HG03108 (cell line): ENCODE data around the gene ANGPTL2.

Experiments
- ATAC-seq: cut with Tn5 transposase; IDR thresholded peaks from one replicate; pipeline ENCODE4 v1.9.1; 2021; ENCODE audit warnings: moderate library complexity; ENCODE audit not compliant: unreplicated experiment

Gene ANGPTL2

DNA sequence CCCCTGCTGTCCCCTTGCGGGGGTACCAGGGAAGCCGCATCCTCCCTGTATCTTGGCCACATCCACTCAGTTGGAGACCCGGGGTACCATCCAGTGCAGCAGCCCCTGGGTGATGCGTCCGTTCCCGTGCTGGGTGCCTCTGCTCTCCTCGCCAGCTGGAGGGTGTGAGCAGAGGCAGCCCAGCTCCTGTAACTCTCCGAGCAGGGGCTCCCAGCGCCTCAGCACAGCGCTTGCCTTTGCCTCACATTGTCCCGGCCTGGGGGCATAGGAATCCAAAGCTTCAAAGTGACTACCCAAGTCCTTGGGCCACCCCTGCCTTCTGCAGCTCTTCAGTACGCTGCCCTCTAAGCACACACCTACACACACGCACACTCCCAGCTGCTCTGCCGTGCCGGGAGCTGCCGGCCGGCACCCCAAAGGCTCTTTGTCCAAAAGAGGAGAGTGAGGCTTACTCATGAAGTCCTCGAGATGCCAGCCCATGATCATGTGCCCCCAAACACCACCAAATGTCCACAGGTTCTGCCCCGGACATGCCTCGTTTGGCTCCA lies 733 bp downstream of the ANGPTL2 start:
- no peak for ATAC-seq

DNA sequence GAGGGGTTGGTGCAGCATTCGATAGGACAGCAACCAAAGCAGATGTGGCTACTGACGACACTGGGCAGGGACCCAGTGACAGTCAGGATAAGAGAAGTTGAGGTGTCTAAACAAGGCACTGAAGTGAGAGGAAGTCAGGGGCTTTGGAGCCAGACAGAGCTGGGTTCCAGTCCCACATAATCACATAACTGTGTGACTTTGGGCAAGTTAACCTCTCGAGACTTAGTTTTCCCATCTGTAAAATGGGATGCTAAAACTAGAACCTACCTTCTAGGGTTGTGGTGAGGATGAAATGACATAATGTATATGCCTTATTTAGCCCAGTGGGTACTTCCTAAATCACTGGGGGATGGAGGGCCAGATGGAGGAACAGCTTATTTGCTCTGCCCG lies 3.1 kb downstream of the ANGPTL2 start:
- ATAC-seq, result no peak

DNA sequence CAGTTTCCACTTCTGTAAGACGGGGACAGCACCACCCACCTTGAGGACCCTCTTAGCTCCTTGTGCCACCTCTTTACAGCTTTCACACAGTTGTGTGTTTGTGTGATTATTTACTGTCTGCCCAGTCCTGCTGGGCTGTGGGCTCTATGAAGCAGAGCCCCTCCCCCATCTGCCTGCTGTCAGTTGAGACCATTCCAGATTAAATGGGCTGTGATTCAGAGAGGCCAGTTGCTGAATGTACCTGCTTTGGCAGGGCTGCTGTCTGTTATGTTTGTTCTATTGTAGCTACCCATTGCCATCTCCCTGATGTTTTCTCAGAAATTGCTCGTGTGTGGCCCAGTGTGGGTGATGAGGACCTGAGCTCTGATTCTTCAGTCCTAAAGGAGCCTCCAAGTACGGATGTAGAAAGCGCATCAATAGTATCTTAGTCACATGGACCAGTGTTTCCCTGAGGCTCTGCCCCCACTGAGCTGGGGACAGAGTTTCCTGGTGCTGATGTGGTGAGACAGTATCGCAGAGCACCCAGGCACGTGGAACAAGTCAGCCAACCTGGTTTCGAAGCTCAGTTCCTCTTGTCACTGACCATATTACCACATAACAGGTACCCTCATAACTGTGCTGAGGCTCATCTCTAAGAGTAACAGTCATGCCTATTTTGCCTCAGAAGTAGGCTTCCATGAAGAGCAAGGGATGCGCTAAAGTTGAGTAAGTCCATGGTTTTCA lies 3.7 kb downstream of the ANGPTL2 start:
- no peak for ATAC-seq

DNA sequence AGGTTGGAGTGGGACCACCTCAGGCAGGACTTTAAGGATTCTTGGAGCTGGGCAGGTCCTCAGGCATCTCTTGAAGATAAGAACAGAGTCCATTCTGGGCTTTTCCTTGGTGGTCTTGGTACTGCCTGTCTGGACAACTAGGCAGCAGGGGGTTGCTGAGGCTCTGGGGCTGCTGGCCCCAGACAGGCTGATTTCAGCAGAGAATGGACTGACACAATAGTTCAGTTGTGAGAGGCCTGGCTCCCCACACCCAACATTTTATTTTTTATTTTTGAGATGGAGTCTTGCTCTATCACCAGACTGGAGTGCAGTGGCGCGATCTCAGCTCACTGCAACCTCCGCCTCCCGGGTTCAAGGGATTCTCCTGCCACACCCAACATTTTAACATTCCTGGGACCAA lies 4.6 kb downstream of the ANGPTL2 start:
- no peak for ATAC-seq

DNA sequence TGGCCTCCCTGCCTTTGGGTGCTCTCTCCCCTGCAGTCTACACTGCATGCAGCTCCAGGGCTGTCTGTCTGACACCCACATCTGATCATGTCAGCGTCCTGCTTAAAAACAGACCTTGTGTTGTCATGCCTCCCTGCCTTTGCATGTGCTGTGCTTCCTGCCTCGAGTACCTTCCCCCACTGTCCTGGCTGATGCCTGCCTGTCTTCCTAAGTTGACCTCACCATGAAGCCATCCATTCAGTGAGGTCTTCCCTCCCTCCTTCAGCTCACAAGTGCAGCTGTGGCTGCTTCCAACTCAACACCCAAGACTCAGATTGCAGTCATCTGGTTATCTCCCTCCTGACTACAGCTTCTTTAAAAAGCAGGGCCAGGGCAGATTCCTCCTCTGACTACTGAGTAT lies 5.5 kb downstream of the ANGPTL2 start:
- ATAC-seq, result no peak

DNA sequence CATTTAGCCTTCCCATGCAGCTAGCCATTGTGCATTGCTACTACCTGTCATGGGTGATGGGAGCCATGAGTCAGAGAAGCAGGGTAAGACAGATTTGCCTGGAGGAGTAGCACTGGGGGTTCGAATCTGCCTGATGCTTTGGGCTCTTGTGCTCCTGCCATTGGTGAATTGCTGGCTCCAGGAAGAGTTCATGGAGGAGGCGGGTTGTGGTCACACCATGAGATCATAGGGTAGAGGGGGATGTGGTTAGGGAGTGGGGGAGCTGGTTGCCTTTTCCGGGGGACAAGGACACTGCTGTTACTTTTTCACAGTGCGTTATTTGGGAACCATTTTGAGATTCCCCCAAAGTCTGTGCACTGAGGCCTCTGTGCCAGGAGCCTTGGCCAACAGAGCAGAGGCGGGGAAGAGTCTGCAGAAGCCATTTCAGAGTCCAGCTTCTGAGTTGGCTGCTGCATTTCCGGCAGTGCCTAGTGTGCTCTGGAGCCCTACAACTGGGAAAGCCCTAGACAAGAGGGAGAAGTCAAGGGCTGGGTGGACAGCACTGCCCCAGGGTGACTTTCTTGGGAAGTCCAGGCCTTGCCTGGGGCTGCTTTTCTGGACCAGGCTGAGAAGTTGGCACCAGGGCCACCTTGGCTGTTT lies 6.2 kb downstream of the ANGPTL2 start:
- ATAC-seq, result no peak

DNA sequence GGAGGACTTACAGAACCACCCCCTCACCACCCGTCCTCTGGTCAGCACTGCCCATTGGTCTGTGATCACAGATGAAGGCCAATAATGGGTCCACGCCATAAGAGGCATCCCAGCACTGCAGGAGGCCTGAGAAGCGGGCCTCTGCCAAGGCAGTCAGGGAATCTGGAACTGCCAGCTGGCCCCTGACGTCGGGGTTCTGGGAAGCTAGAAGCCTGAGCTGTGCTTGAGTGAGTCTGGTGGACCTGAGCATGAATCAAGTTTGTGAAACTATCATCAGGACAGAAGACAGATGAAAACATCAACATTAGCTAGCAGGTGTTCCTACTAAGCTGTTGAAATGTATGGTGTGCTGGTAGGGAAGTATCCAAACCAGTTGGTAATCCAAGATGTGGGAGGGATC lies 7.8 kb downstream of the ANGPTL2 start:
- no peak for ATAC-seq

DNA sequence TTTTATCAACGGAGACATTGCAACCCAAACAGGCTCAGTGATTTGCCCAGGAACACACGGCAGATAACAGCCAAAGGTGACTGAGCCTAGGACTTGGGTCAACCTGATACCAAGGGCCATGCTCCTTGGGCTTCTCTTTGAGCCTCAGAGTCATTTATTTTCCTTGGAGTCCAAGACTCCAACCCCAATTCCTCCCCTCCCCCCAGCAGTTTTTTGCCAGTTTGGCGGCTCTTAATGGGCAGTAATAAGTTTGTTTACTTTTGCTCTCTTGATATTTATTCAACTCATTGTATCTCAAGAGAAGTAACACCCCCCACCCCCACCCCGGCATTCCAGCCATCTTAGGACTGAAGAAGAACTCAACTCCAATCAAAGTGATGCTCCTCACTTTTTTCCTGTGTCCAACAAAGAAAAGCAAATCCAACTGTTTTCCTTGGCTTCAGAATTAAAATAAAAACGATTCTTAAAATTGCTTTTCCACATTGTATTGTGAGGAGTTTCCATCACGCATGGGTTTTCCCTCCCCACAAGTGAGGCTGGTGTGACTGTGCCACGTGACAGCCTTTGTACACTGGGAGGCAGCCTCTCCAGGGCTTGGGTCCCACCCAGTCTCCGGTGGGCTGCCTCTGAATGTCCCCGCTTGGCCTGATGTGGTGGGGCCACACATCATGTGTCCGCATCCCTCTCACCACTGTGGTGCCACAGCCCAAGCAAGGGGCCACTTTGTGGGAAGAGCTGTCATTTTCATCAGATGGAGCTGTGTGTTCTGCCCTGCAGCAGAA lies 9.1 kb downstream of the ANGPTL2 start:
- no peak for ATAC-seq

DNA sequence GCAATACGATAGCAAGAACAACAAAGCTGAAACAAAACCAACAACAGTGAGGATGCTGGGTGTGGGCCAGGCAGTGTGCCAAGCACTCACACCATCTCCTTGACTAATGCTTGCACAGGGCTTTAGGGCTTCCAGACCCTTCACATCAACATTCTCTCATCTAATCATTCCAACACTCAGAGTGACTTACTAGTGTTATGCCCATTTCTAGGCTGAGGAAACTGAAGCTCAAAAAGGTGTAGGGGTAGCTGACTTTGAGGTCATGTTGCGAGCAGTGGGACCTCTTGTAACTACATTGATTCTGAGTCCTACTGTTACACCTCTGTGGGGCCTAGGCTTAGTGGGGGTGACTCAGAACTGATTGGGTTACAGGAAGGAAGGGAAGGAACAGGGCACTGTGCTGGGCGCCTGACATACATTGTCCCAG lies 9.7 kb downstream of the ANGPTL2 start:
- ATAC-seq, result no peak

DNA sequence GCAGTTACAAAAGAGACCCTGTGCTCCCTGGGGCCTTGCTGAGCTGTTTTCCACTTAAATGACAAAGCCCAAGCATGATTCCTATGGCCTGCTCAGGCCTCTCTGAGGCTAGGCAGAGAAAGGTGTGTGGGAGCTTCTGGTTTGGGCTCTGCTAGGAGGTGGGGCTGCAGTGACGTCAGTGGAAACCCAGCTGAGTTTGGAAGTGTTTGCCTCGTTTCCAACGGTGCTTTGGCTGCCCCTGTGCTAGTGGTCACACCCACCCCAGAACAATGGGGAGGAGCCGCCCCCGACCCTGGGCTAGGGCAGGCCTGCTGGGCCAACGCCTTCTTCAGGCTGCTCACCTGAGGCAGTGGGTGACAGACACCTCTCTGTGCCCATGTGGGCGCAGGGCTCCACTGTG lies 10.4 kb downstream of the ANGPTL2 start:
- no peak for ATAC-seq

DNA sequence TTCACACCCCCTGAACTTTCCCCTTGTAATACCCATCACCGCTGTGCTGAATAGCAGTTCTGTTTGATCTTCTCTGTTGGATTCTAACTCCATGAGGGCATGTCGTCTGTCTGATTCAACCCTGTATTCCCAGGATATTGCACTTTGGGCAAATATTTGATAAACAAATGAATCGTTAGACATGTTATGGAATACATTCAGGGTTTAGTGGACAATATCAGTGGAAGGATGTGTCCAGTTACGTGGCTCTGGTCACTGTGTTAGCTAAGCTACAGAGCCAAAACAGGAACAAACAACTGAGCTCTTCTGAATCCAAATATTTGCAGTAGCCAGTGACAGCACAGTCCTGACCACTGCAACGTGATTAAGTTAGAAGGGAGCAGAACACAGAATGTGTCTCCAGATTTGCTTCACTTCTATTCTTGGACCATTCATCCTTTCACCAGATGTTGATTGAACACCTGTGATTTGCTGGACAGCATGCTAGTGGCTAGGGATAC lies 13.2 kb downstream of the ANGPTL2 start:
- no peak for ATAC-seq

DNA sequence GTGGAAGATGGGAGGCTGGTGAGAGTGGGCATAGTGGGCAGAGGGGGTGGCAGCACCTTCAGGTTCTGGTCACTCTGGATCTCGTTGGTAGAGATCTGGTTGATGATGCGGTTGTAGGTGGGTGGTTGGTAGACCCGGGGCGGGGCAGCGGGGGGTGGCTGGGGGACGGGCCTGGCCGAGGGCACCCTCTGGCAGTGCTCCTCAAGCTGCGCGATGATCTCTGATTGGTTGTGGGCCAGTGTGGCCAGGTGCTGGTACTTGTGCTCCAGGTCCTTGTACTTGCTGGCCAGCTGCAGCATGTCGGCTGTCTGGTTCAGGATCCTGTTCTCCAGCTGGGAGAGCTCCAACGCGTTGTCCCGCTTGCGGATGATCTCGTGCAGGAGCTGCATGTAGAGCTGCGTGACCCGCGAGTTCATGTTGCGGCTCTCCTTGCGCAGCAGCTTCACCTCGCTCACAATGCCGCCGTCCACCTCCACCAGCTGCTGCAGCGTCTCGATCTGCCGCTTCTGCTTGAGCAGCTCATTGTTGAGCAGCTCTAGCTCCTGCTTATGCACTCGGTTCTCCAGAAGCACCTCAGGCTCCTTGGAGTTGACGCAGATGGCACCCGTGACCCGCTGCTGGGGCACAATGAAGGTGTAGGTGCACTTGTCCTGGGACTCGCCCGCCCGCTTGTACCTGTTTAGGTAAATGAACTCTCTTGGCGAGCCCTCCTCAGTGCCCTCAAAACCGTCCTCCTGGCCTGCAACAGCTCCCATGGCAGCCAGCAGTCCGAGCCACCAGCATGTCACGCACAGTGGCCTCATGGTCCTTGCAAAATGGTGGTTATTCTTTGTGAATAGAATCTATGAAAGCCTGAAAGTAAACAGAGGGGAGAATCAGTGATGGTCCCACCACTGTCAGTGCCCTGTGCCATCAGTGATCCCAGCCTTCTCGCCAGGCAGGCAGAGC lies 14.2 kb downstream of the ANGPTL2 start:
- ATAC-seq, result no peak

DNA sequence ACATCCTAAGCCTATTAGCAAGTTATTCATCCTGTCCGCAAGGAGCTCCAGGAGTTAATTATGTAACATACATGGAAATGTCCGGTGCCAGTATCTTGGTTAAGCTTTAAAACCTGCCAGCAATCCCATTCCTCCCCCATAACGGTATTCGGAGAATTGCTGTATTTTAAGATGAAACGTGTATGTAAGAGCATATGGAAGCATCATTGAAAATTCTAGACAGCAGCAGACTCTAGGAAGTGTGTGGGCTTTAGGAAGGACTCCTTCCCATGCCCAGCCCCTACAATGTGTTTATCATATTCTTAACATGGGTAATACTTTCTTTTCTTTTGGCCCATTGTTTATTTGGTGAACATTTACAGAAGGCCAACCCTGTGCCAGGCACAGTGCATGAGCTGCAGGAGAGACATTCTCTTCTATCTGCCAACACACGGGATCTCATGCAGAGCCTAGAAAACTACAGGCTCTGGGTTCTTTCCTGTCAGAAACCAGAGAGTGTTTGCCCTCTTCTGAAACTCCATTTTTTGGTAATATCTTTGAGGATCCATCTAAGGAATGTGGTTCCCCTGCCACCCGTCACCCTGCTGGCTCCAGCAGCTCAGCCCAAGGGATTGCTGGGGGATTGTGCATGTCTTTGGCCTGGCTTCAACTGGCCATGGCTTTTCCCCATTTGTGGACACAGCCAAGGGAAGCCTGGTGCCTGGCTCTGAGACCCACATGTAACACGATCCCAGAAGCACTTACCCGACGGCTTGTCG lies 15.1 kb downstream of the ANGPTL2 start:
- ATAC-seq, result no peak

DNA sequence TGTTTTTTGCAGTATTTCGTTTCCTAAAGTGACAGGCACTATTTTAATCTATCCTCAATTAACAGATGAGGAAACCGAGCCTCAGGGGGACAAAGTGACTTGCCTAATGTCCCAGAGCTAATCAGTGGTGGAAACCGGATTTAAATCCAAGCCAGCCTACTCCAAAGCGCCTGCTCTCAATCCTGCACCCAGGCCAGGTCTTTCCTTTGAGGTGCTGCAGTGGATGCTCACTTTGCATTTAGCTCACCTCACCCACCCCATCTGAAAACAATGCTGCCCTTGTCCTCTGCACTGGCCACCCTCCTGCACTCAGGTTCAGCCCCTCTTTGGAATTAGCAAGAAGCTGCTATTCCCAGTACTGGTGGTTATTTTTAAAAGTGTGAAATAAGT lies 16.0 kb downstream of the ANGPTL2 start:
- no peak for ATAC-seq

DNA sequence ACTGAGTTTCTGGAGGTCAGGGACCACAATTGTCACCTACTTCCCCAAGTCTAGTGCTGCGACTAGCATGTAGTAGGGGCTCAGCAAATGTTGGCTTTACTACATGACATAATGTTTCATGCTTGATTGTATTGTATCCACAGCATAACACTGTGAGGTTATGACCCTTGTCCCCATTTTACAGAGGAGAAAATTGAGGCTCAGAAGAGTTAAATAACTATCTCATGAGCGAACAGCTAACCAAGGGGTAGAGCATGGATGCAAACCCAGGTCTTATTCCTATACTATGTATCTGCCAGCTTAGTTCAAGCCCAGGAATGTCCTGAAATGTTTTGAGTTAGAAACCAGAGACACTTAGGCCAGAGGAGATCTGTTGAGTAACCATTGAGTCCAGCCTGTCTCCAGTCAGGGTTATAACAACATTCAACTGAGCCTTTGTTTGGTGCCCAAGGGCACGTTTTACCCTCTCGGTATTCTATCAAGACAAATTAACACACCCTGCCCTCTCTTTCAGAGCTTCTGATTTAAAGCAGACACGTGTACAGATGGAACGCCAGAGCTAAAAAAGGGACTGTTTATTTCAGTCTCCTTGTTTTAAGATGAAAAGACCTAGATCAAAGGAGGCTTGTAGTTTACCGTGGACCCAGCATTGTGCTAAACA lies 16.5 kb downstream of the ANGPTL2 start:
- no peak for ATAC-seq

DNA sequence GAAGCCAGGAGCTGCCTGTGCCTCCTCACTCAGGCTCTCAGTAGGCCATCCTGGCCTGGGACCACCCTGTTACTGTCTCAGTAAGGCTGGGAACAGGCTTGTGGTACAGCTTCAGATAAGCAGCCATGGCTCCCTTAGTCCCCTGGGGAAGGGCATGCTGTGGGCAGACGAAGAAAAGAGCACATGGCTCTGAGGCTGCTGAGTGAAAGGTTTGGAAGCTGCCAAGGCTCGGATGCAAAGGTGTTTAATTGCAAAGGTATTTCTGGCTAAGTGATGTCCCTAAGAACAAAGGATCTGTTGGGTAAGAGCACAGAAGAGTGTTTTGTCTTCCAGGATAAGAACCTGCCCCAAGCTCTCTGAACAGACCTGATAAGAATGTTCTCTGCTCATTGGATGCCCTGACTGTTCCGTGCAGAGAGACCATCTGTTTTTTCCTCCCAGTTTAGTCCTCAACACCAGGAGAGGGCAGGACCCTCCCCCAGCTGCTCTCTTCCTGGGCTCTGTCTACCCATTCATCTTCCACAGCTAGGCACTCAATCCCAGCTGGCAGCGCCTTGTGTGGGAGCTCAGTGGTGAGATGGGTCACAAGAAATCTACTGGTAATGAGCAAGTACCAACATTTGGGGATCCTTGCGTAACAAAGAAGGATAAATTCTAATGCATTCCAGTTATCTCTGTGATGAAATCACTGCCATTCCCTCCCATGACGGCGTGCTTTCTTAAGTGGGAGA lies 17.7 kb downstream of the ANGPTL2 start:
- ATAC-seq, result no peak

DNA sequence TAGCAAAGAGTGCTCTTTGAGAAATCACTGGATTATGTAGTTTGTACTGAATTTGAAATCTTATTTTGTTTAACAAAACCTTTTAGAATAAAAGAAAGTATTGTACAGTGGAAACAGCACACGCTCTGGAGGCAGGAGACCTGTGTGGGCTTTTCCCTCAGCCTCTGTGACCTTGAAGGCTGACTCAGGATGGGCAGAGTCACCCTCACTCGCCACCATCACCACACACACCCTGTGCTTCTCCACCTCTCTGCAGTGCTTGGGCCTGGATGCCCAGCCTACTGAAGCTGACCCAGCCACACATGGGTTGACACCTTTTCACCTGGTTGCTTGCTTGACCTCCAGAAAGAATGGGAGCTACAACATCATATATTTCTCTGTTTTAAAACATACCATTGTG lies 19.6 kb downstream of the ANGPTL2 start:
- ATAC-seq, result no peak

DNA sequence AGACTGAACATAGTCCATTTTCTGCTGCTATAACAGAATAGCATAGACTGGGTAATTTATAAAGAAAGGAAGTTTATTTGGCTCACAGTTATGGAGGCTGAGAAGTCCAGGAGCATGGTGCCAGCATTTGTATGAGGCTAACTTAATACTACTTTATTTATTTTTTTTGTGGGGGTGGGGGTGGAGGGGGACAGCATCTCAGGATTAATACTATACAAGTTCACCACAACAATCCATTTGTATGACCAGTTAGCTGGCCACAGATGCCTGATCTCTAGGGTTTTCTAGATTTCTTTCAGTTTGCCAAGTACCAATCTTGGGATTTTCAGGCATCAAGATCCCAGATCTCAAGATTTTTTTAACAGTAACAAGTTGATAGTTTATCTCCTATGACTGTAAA lies 20.3 kb downstream of the ANGPTL2 start:
- no peak for ATAC-seq

DNA sequence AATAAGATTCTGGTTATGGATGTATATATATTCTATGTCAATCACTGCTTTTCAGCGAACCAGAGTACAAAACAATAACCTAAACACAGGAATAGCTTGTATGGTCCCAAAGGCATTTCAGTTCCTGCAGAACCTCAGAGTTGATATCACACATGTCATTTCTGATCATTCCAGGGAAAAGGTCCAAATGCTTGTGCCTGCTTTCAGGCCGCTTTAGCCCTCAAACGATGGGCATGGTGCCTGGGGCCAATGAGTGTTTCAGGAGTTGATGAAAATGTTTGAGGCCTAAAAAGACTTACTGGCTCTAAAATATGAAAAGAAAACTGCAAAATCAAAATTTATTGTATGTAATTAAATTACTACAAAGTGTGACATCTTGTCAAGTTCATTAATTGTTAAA lies 22.8 kb downstream of the ANGPTL2 start:
- ATAC-seq, result no peak
